ENCODE results near the gene EML1.

EML1 gene

GRCh38 chr14:99887407-99887806, 94.2 kb downstream of the EML1 start:
- no peak for FAIRE-seq
- DNase-seq (ENCODE audit: insufficient read length, low spot score): no peak

GRCh38 chr14:99888149-99888548, 94.9 kb downstream of the EML1 start:
- FAIRE-seq (no peak), DNase-seq (ENCODE audit: insufficient read length, low spot score) (no peak)

GRCh38 chr14:99889268-99889667, 96.1 kb downstream of the EML1 start:
- FAIRE-seq (no peak), DNase-seq (ENCODE audit: insufficient read length, low spot score) (no peak)

GRCh38 chr14:99891266-99891665, 98.1 kb downstream of the EML1 start:
- DNase-seq (ENCODE audit: insufficient read length, low spot score): no peak
- no peak for FAIRE-seq

- DNase-seq (ENCODE audit: insufficient read length, low spot score) (no peak), FAIRE-seq (no peak)
Measured at GRCh38 chr14:99891900-99892299, 98.7 kb downstream of the EML1 start.

- no peak for DNase-seq (ENCODE audit: insufficient read length, low spot score)
- FAIRE-seq: no peak
Measured at GRCh38 chr14:99892406-99892805, 99.2 kb downstream of the EML1 start.

GRCh38 chr14:99896361-99896760, 103.1 kb downstream of the EML1 start:
- FAIRE-seq (no peak), DNase-seq (ENCODE audit: insufficient read length, low spot score) (no peak)

- FAIRE-seq (no peak), DNase-seq (ENCODE audit: insufficient read length, low spot score) (no peak)
Measured at GRCh38 chr14:99899578-99900178, 106.5 kb downstream of the EML1 start.

GRCh38 chr14:99902925-99903324, 109.7 kb downstream of the EML1 start:
- DNase-seq (ENCODE audit: insufficient read length, low spot score): no peak
- no peak for FAIRE-seq

GRCh38 chr14:99904506-99904905, 111.3 kb downstream of the EML1 start:
- no peak for DNase-seq (ENCODE audit: insufficient read length, low spot score)
- no peak for FAIRE-seq

GRCh38 chr14:99905121-99905520, 111.9 kb downstream of the EML1 start:
- DNase-seq (ENCODE audit: insufficient read length, low spot score) (no peak), FAIRE-seq (no peak)

GRCh38 chr14:99907761-99908652, 114.8 kb downstream of the EML1 start:
- FAIRE-seq (no peak), DNase-seq (ENCODE audit: insufficient read length, low spot score) (no peak)

GRCh38 chr14:99908653-99909250, 115.5 kb downstream of the EML1 start:
- FAIRE-seq (no peak), DNase-seq (ENCODE audit: insufficient read length, low spot score) (no peak)

- FAIRE-seq: no peak
Measured at GRCh38 chr14:99909513-99910064, 116.4 kb downstream of the EML1 start.

GRCh38 chr14:99910337-99911309, 117.4 kb downstream of the EML1 start:
- peak; percentile 64 for DNase-seq (ENCODE audit: insufficient read length, low spot score)
- FAIRE-seq: peak; percentile 83

More at GRCh38 chr14:99909513-99910064, 116.4 kb downstream of the EML1 start:
- DNase-seq (ENCODE audit: insufficient read length, low spot score): no peak

- DNase-seq (ENCODE audit: insufficient read length, low spot score) (no peak), FAIRE-seq (no peak)
Measured at GRCh38 chr14:99915305-99916090, 122.3 kb downstream of the EML1 start.

GRCh38 chr14:99916091-99916383, 122.8 kb downstream of the EML1 start:
- FAIRE-seq (no peak), DNase-seq (ENCODE audit: insufficient read length, low spot score) (no peak)

- DNase-seq (ENCODE audit: insufficient read length, low spot score): no peak
- no peak for FAIRE-seq
Measured at GRCh38 chr14:99918781-99919180, 125.6 kb downstream of the EML1 start.

GRCh38 chr14:99921425-99921824, 128.2 kb downstream of the EML1 start:
- no peak for DNase-seq (ENCODE audit: insufficient read length, low spot score)
- no peak for FAIRE-seq

- no peak for FAIRE-seq
- no peak for DNase-seq (ENCODE audit: insufficient read length, low spot score)
Measured at GRCh38 chr14:99924379-99924778, 131.2 kb downstream of the EML1 start.

Measured in HTR-8/SVneo (cell line).